Endothelial cell of umbilical vein (primary cell): Measurements from ENCODE around the gene INTS11. TPM values are rescaled to one million over a fixed set of nuclear protein-coding genes. Genes with fewer than 3 reads are reported as not detected.

Experiments used
- BruUV-seq: library from RNA; stranded (reverse); fragments of 400-500 nt; replicated peaks from 2 replicates; lab custom pipeline; 2021; lab: Mats Ljungman, UMichigan
- CTCF ChIA-PET: fragments of 300-600, 350-600 bp; sonication (Branson Sonifier 250); formaldehyde crosslinking; loops from one replicate; lab custom pipeline; 2021; ENCODE audit warnings: antibody characterized with exemption, inconsistent platforms; lab: Charles Lee
- POLR2A ChIA-PET: fragments of 300-600, 350-600 bp; sonication (Branson Sonifier 250); formaldehyde crosslinking; loops from one replicate; lab custom pipeline; 2021; ENCODE audit warnings: antibody characterized with exemption, inconsistent platforms; lab: Charles Lee
- DNase-seq: peaks from one replicate; pipeline ENCODE4 v3.0.0-alpha.2; 2011; ENCODE audit warnings: low read depth, low spot score
- FAIRE-seq: peaks from 2 replicates; lab custom pipeline; 2011; peaks lifted over from hg19 to GRCh38; lab: Jason Lieb, UNC
- H2AFZ ChIP-seq: 2 replicates; pipeline ENCODE4 v1.6.0; 2012; ENCODE audit warnings: low read depth, low read length, control low read depth, inconsistent platforms
- H3K27ac ChIP-seq: 2 replicates; pipeline ENCODE4 v1.5.1; 2011; ENCODE audit warnings: low read depth, mild to moderate bottlenecking, control low read depth, low read length, moderate library complexity; ENCODE audit not compliant: insufficient read depth
- H3K27me3 ChIP-seq, 2 experiments: 2 replicates each; pipeline versions ENCODE4 v1.6.0 to v1.6.1; 2011; ENCODE audit warnings: low read length in 2 of 2, mixed read lengths in 1 of 2; ENCODE audit not compliant: control insufficient read depth in 2 of 2, insufficient read depth in 2 of 2
- H3K36me3 ChIP-seq, 2 experiments: 2 replicates in 1 of 2; 3 replicates in 1 of 2; pipeline ENCODE4 v1.5.1; 2011; ENCODE audit warnings: low read length in 2 of 2, mild to moderate bottlenecking in 1 of 2, moderate library complexity in 1 of 2; ENCODE audit not compliant: control insufficient read depth in 2 of 2, insufficient read depth in 2 of 2; ENCODE audit errors: extremely low read depth in 1 of 2
- H3K4me1 ChIP-seq: 3 replicates; pipeline ENCODE4 v1.5.1; 2011; ENCODE audit warnings: mild to moderate bottlenecking, low read length; ENCODE audit not compliant: control insufficient read depth, insufficient read depth; ENCODE audit errors: extremely low read depth
- H3K4me2 ChIP-seq: 2 replicates; pipeline ENCODE4 v1.6.1; 2011; ENCODE audit warnings: low read length, control low read depth, mixed read lengths; ENCODE audit not compliant: insufficient read depth
- H3K4me3 ChIP-seq, 3 experiments: fragments of 200-600 bp in 1 of 3; sonication (generic), shearing (Covaris generic) in 1 of 3; replicated peaks in 1 of 3; 2 replicates each; pipeline ENCODE4 v1.5.1; 2011 to 2016; ENCODE audit warnings: control low read depth in 3 of 3, low read length in 3 of 3, mild to moderate bottlenecking in 2 of 3, inconsistent platforms in 1 of 3, low read depth in 1 of 3, moderate library complexity in 1 of 3; ENCODE audit not compliant: insufficient read depth in 1 of 3
- H3K79me2 ChIP-seq: 2 replicates; pipeline ENCODE4 v1.6.0; 2012; ENCODE audit warnings: low read length, inconsistent platforms; ENCODE audit not compliant: control insufficient read depth, insufficient read depth
- H3K9ac ChIP-seq: replicated peaks from 2 replicates; pipeline ENCODE3; 2011; ENCODE audit warnings: low read length, control low read depth; ENCODE audit not compliant: insufficient read depth; ENCODE audit errors: extremely low read depth
- H3K9me1 ChIP-seq: replicated peaks from 3 replicates; pipeline ENCODE4 v1.6.0; 2011; ENCODE audit warnings: mild to moderate bottlenecking, low read length; ENCODE audit not compliant: control insufficient read depth, insufficient read depth; ENCODE audit errors: extremely low read depth
- H3K9me3 ChIP-seq: replicated peaks from 2 replicates; pipeline ENCODE4 v1.5.1; 2012; ENCODE audit warnings: low read length, inconsistent platforms; ENCODE audit not compliant: control insufficient read depth, insufficient read depth
- H4K20me1 ChIP-seq: replicated peaks from 2 replicates; pipeline ENCODE3; 2011; ENCODE audit warnings: mild to moderate bottlenecking, low read length; ENCODE audit not compliant: control insufficient read depth, insufficient read depth; ENCODE audit errors: extremely low read depth
- CTCF ChIP-seq, 2 donors: IDR thresholded peaks; 1 replicate in 1 of 2; 2 replicates in 1 of 2; pipeline ENCODE4 v1.5.1; 2011; ENCODE audit warnings: low read length in 2 of 2, mild to moderate bottlenecking in 2 of 2, moderate library complexity in 2 of 2, control low read depth in 1 of 2, inconsistent platforms in 1 of 2, low read depth in 1 of 2; ENCODE audit not compliant: insufficient read depth in 1 of 2; ENCODE audit errors: extremely low read depth in 1 of 2
- EZH2 ChIP-seq: IDR thresholded peaks from 2 replicates; pipeline ENCODE4 v1.6.1; 2012; ENCODE audit warnings: borderline replicate concordance, low read depth, mild to moderate bottlenecking, moderate library complexity, low read length, inconsistent platforms; ENCODE audit not compliant: severe bottlenecking
- FOS ChIP-seq: IDR thresholded peaks from 2 replicates; pipeline ENCODE4 v1.6.1; 2011; ENCODE audit warnings: mild to moderate bottlenecking, low read length, moderate library complexity, borderline replicate concordance; ENCODE audit not compliant: insufficient read depth
- GATA2 ChIP-seq: IDR thresholded peaks from 2 replicates; pipeline ENCODE4 v1.7.0; 2011; ENCODE audit warnings: low read depth, mild to moderate bottlenecking, moderate library complexity, mixed read lengths, low read length; ENCODE audit not compliant: insufficient read length, insufficient read depth
- JUN ChIP-seq: IDR thresholded peaks from 2 replicates; pipeline ENCODE4 v1.6.1; 2011; ENCODE audit warnings: borderline replicate concordance, low read depth; ENCODE audit not compliant: insufficient read length, insufficient read depth
- MYC ChIP-seq: IDR thresholded peaks from one replicate; pipeline ENCODE4 v1.6.1; 2011; ENCODE audit warnings: mild to moderate bottlenecking, low read depth, low read length
- POLR2A ChIP-seq: IDR thresholded peaks from 2 replicates; pipeline ENCODE4 v1.6.1; 2012; ENCODE audit warnings: low read depth, mild to moderate bottlenecking, control low read depth, low read length
- POLR2AphosphoS5 ChIP-seq: IDR thresholded peaks from 2 replicates; pipeline ENCODE4 v1.6.1; 2012; ENCODE audit warnings: low read depth, mild to moderate bottlenecking, control low read depth, low read length, moderate library complexity; ENCODE audit not compliant: insufficient read depth
- dilution Hi-C: fragments of 300-500 bp; cut with MboI; formaldehyde crosslinking; loops from one replicate; pipeline ENCODE4 v1.15.0; 2019; ENCODE audit warnings: low sequenced_read_pairs; ENCODE audit not compliant: extremely low pct_ligation_motif_present
- intact Hi-C: fragments of 100-400 bp; cut with micrococcal nuclease; formaldehyde crosslinking; loops from one replicate; pipeline ENCODE4 v1.10.0; 2022
- polyA plus RNA-seq, 4 experiments: library from polyadenylated mRNA; depleted of rRNA in 3 of 4; stranded (reverse) in 3 of 4; unstranded in 1 of 4; fragments of >200 nt; gene quantifications; 2 replicates each; pipeline versions ENCODE4 v1.2.1 to v1.2.3, GENCODE V29; 2011 to 2012; ENCODE audit warnings: missing spikeins in 1 of 4
- total RNA-seq: library from RNA; stranded (reverse); gene quantifications from 2 replicates; pipeline ENCODE4 v1.2.3, GENCODE V29; 2021
- TF ChIP-seq, protein P1 (sequence below): IDR thresholded peaks from 2 replicates; pipeline ENCODE4 v1.6.1; 2011; ENCODE audit not compliant: insufficient read depth, insufficient read length

The INTS11 gene
- total and polyA plus RNA-seq, 2 donors (not counting 3 experiments of a cell fraction or from before 2014, with no cell fraction given): 132 to 222 TPM

DNA sequence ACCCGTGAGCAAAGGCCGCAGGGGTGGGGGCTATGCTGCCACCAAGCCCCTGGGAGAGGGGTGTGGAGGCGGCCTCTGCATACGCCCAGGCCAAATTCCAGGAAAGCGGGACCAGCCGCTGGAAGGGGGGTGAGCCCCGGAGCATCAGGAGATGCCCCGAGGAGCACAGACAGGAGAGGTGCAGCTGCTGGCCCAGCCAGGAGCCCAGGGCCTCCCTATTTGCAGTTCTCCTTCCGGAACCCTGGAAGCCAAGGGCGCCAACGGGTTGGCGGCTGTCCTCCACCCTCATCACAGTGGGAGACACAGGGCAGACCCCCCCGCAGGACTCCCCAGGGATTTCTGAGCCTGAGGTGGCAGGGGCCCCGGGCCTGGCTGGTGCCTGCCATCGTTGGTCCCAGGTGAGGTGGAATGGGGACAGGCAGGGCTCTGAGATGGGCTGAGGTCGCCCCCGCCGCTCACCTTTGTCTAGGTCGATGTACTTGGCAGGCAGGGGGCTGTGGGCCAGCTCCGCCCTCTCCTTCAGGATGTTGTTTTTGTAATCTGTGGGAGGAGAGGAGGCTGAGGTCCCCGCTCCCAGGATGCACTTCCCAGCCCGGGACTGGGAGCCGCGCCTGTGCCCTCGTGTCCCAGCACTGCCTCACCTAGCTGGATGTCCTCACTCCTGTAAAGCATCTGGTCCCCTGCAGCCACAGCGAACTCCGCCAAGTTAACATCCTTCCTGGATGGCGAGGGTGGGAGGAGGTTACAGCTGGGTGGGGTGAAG lies 29.1 kb upstream of the INTS11 start:
- FAIRE-seq (no peak), DNase-seq (no peak)
- CTCF ChIA-PET: interaction anchor here (1.1 kb wide), 1 partner anchor 18 kb away, joined by 3 read pairs; no protein-coding TSS in a partner anchor
- Histone ChIP-seq H2AFZ (no peak overlapping the region), H3K4me2 (no peak overlapping the region), H3K9me1 (no peaks in the 10 kb centered on the region), H4K20me1 (no peaks in the 10 kb centered on the region), H3K4me3 (no peak overlapping the region), H3K27ac (no peak overlapping the region), H3K9me3 (no peaks in the 10 kb centered on the region), H3K79me2 (peaks cover 3% of the 10 kb centered on the region), H3K9ac (no peak overlapping the region), H3K4me1 (no peaks in the 10 kb centered on the region), H3K36me3 (no peaks in the 10 kb centered on the region), H3K27me3 (peaks cover 11 to 23% of the 10 kb centered on the region in 2 experiments)
- POLR2A ChIA-PET: no interaction called here
- intact Hi-C loops: no loop called here
- TF ChIP-seq EZH2 (no peak), POLR2A (no peak), MYC (no peak), CTCF (IDR thresholded peaks at IDR 0.05; ENCODE audit: extremely low read depth in 1 of 2, insufficient read depth in 1 of 2, low read depth in 1 of 2, low read length in 2 of 2) (no peak), GATA2 (no peak), JUN (no peak), POLR2AphosphoS5 (no peak), FOS (no peak)
- TF ChIP-seq, protein P1, sequence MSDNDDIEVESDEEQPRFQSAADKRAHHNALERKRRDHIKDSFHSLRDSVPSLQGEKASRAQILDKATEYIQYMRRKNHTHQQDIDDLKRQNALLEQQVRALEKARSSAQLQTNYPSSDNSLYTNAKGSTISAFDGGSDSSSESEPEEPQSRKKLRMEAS: no peak
- dilution Hi-C loops: no loop called here
- no TSS peak for BruUV-seq
